Lower leg skin (tissue), 3 donors: ENCODE results near the gene PPP2R5C.

Experiments
- POLR2A ChIP-seq, 2 donors: fragments of 450-650 bp; IDR thresholded peaks; one replicate each; pipeline ENCODE4 v1.6.1; 2016 to 2017; ENCODE audit warnings: antibody characterized with exemption in 2 of 2, mild to moderate bottlenecking in 1 of 2, moderate library complexity in 1 of 2
- TF ChIP-seq, protein P1 (sequence below), 3 donors: fragments of 450-650 bp; IDR thresholded peaks; one replicate each; pipeline ENCODE4 v1.5.1; 2016; ENCODE audit warnings: antibody characterized with exemption in 3 of 3, mild to moderate bottlenecking in 3 of 3, moderate library complexity in 2 of 3

DNA sequence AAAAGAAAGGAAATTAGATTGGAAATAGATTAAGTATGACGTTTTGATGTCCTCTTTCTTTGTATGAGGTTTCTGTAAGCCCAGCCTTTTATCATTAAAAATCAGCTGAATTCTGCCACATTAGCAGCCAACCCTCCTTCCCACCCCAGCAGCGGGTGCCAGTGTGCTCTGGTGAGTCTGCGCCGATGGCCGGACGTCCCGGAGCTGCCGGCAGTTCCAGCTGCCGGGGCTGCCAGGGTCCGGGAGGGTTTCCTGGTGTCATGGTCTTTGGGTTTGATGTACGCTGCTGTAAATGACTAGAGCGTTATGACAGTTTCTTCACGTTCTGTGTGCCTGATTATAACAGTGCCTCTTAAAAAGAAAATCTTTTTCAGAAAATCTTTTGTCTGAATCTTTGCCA lies 151.3 kb downstream of the PPP2R5C start:
- TF ChIP-seq, protein P1, sequence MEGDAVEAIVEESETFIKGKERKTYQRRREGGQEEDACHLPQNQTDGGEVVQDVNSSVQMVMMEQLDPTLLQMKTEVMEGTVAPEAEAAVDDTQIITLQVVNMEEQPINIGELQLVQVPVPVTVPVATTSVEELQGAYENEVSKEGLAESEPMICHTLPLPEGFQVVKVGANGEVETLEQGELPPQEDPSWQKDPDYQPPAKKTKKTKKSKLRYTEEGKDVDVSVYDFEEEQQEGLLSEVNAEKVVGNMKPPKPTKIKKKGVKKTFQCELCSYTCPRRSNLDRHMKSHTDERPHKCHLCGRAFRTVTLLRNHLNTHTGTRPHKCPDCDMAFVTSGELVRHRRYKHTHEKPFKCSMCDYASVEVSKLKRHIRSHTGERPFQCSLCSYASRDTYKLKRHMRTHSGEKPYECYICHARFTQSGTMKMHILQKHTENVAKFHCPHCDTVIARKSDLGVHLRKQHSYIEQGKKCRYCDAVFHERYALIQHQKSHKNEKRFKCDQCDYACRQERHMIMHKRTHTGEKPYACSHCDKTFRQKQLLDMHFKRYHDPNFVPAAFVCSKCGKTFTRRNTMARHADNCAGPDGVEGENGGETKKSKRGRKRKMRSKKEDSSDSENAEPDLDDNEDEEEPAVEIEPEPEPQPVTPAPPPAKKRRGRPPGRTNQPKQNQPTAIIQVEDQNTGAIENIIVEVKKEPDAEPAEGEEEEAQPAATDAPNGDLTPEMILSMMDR (IDR thresholded peaks at IDR 0.05): no peak
- TF ChIP-seq POLR2A (IDR thresholded peaks at IDR 0.05): no peak
